NB4 (cell line): ENCODE measurements around the gene CSMD2.

ENCODE experiments used
- MYC ChIP-seq: IDR thresholded peaks from 2 replicates; pipeline ENCODE4 v1.6.1; 2011; ENCODE audit warnings: low read depth, low read length
- POLR2A ChIP-seq: IDR thresholded peaks from 2 replicates; pipeline ENCODE4 v1.6.1; 2011; ENCODE audit warnings: mild to moderate bottlenecking; ENCODE audit not compliant: insufficient read length; ENCODE audit errors: extremely low read depth
- TF ChIP-seq, protein P1 (sequence below): IDR thresholded peaks from one replicate; pipeline ENCODE4 v1.5.1; 2012; ENCODE audit warnings: low read depth, low read length
- TF ChIP-seq, protein P2 (sequence below): IDR thresholded peaks from 2 replicates; pipeline ENCODE4 v1.6.1; 2011; ENCODE audit warnings: low read depth, low read length

GRCh38 chr1:34164771-34165391 is at the start of gene CSMD2:
- TF ChIP-seq, protein P1, sequence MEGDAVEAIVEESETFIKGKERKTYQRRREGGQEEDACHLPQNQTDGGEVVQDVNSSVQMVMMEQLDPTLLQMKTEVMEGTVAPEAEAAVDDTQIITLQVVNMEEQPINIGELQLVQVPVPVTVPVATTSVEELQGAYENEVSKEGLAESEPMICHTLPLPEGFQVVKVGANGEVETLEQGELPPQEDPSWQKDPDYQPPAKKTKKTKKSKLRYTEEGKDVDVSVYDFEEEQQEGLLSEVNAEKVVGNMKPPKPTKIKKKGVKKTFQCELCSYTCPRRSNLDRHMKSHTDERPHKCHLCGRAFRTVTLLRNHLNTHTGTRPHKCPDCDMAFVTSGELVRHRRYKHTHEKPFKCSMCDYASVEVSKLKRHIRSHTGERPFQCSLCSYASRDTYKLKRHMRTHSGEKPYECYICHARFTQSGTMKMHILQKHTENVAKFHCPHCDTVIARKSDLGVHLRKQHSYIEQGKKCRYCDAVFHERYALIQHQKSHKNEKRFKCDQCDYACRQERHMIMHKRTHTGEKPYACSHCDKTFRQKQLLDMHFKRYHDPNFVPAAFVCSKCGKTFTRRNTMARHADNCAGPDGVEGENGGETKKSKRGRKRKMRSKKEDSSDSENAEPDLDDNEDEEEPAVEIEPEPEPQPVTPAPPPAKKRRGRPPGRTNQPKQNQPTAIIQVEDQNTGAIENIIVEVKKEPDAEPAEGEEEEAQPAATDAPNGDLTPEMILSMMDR: no peak
- no peak for TF ChIP-seq POLR2A
- TF ChIP-seq, protein P2, sequence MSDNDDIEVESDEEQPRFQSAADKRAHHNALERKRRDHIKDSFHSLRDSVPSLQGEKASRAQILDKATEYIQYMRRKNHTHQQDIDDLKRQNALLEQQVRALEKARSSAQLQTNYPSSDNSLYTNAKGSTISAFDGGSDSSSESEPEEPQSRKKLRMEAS: no peak
- no peak for TF ChIP-seq MYC
